Stomach (tissue), 4 donors: Measurements from ENCODE around the gene IRF3.
"Not testable (repeated sequence)": the region's sequence is repeated elsewhere in the genome, so short reads cannot be mapped to it uniquely, and the experiment has no call there.

Source experiments
- CTCF ChIP-seq, 7 experiments: fragments of 450-650 bp in 4 of 7; fragments of 200-600 bp in 3 of 7; sonication (generic) in 3 of 7; IDR thresholded peaks; one replicate each; pipeline ENCODE4 v1.5.1; 2016 to 2019; ENCODE audit warnings: antibody characterized with exemption in 7 of 7, control low read depth in 2 of 7, mild to moderate bottlenecking in 1 of 7
- EP300 ChIP-seq: sonication (generic); formaldehyde crosslinking; IDR thresholded peaks from one replicate; pipeline ENCODE4 v1.6.1; 2017; ENCODE audit warnings: antibody characterized with exemption
- POLR2A ChIP-seq, 4 donors: fragments of 450-650 bp; IDR thresholded peaks; one replicate each; pipeline ENCODE4 v1.6.1; 2016; ENCODE audit warnings: antibody characterized with exemption in 4 of 4, control low read depth in 2 of 4, mild to moderate bottlenecking in 1 of 4, moderate library complexity in 1 of 4

- not testable (repeated sequence) for TF ChIP-seq CTCF (IDR thresholded peaks at IDR 0.05); EP300; POLR2A (IDR thresholded peaks at IDR 0.05)
Observed at GRCh38 chr19:49633273-49633672, 32.4 kb downstream of the IRF3 start.
